HCT116 (cell line): ENCODE data around the gene KIAA0232. TPM values are rescaled to one million over a fixed set of nuclear protein-coding genes. Genes with fewer than 3 reads are reported as not detected.

Experiments
- ATAC-seq: fragments of 200-7000 bp; cut with Tn5 transposase; 2 replicates; pipeline ENCODE4 v1.9.1; 2020; ENCODE audit warnings: mild to moderate bottlenecking, moderate library complexity
- BruUV-seq: library from RNA; stranded (reverse); fragments of 400-500 nt; replicated peaks from 2 replicates; lab custom pipeline; 2021; lab: Mats Ljungman, UMichigan
- CTCF ChIA-PET: fragments of 300-600 bp; sonication (Branson Sonifier 250); formaldehyde crosslinking; loops from one replicate; lab custom pipeline; 2021; ENCODE audit warnings: antibody characterized with exemption; lab: Charles Lee
- POLR2A ChIA-PET: fragments of 300-600, 350-600 bp; sonication (Branson Sonifier 250); formaldehyde crosslinking; loops from one replicate; lab custom pipeline; 2021; ENCODE audit warnings: antibody characterized with exemption; lab: Charles Lee
- RAD21 ChIA-PET, 2 experiments: fragments of 300-600 bp; sonication (Branson Sonifier 250); formaldehyde crosslinking; loops; one replicate each; lab custom pipeline; 2023; ENCODE audit warnings: low total read pairs in 2 of 2; ENCODE audit not compliant: uncharacterized antibody in 2 of 2, unreplicated experiment in 2 of 2, low non-redundant PET in 1 of 2; lab: Charles Lee
- DNase-seq: peaks from one replicate; pipeline ENCODE4 v3.0.0-alpha.2; 2010; ENCODE audit warnings: low read depth, low spot score
- H2AFZ ChIP-seq: fragments of 200-600 bp; shearing (Covaris generic), sonication (generic); 2 replicates; pipeline ENCODE4 v1.6.1; 2017; ENCODE audit warnings: low read depth, mixed run types, mixed read lengths, antibody characterized with exemption, low read length; ENCODE audit not compliant: poor library complexity, severe bottlenecking
- H3K27ac ChIP-seq: 2 replicates; pipeline ENCODE4 v1.5.1; 2012; ENCODE audit warnings: low read depth, low read length
- H3K27me3 ChIP-seq: fragments of 200-600 bp; sonication (generic); 2 replicates; pipeline ENCODE4 v1.6.1; 2016; ENCODE audit warnings: mixed run types, low read length, mixed read lengths; ENCODE audit not compliant: insufficient read depth
- H3K36me3 ChIP-seq, 2 experiments: fragments of 200-500 bp in 1 of 2; fragments of 200-600 bp in 1 of 2; sonication (Bioruptor generic) in 1 of 2; sonication (generic) in 1 of 2; 2 replicates each; pipeline versions ENCODE4 v1.5.1 to v1.6.1; 2014 to 2016; ENCODE audit warnings: low read length in 2 of 2, inconsistent platforms in 1 of 2, mixed read lengths in 1 of 2, mixed run types in 1 of 2; ENCODE audit not compliant: insufficient read depth in 2 of 2, control insufficient read depth in 1 of 2
- H3K4me1 ChIP-seq, 2 experiments: fragments of 200-600 bp in 1 of 2; sonication (generic) in 1 of 2; 2 replicates each; pipeline versions ENCODE4 v1.5.1 to v1.6.1; 2012 to 2017; ENCODE audit warnings: low read length in 2 of 2, inconsistent platforms in 1 of 2, mild to moderate bottlenecking in 1 of 2, mixed read lengths in 1 of 2, mixed run types in 1 of 2, moderate library complexity in 1 of 2; ENCODE audit not compliant: insufficient read depth in 2 of 2, control insufficient read depth in 1 of 2
- H3K4me2 ChIP-seq: fragments of 200-600 bp; sonication (generic); 2 replicates; pipeline ENCODE4 v1.6.1; 2017; ENCODE audit warnings: mixed run types, low read length, mixed read lengths
- H3K4me3 ChIP-seq, 2 experiments: fragments of 200-600 bp in 1 of 2; sonication (generic) in 1 of 2; replicated peaks in 1 of 2; 2 replicates each; pipeline ENCODE4 v1.5.1; 2011 to 2016; ENCODE audit warnings: low read length in 2 of 2, control low read depth in 1 of 2, low read depth in 1 of 2, mild to moderate bottlenecking in 1 of 2, mixed read lengths in 1 of 2, mixed run types in 1 of 2
- H3K79me2 ChIP-seq: fragments of 200-600 bp; sonication (generic); 2 replicates; pipeline ENCODE4 v1.6.1; 2017; ENCODE audit warnings: mild to moderate bottlenecking, mixed run types, low read length, moderate library complexity, mixed read lengths; ENCODE audit not compliant: insufficient read depth
- H3K9ac ChIP-seq: fragments of 200-600 bp; sonication (generic); 2 replicates; pipeline ENCODE4 v1.6.1; 2016; ENCODE audit warnings: low read length, mixed read lengths
- H3K9me2 ChIP-seq: fragments of 200-600 bp; sonication (generic), shearing (Covaris generic); 2 replicates; pipeline ENCODE4 v1.6.1; 2017; ENCODE audit warnings: mixed run types, mild to moderate bottlenecking, moderate library complexity; ENCODE audit not compliant: insufficient read depth
- H3K9me3 ChIP-seq, 2 experiments: fragments of 200-500 bp in 1 of 2; fragments of 200-600 bp in 1 of 2; sonication (Bioruptor generic) in 1 of 2; sonication (generic) in 1 of 2; 2 replicates each; pipeline ENCODE4 v1.6.1; 2014 to 2017; ENCODE audit warnings: low read length in 2 of 2, mixed read lengths in 2 of 2, inconsistent platforms in 1 of 2, low read depth in 1 of 2, mild to moderate bottlenecking in 1 of 2, mixed run types in 1 of 2, moderate library complexity in 1 of 2; ENCODE audit not compliant: control insufficient read depth in 1 of 2, insufficient read depth in 1 of 2
- H4K20me1 ChIP-seq: fragments of 200-600 bp; sonication (generic), shearing (Covaris generic); 2 replicates; pipeline ENCODE4 v1.6.1; 2017; ENCODE audit warnings: mixed run types, mild to moderate bottlenecking, moderate library complexity; ENCODE audit not compliant: insufficient read depth
- CBX3 ChIP-seq: IDR thresholded peaks from 2 replicates; pipeline ENCODE4 v1.6.1; 2012; ENCODE audit warnings: low read depth
- ELF1 ChIP-seq: IDR thresholded peaks from 2 replicates; pipeline ENCODE4 v1.6.1; 2012; ENCODE audit warnings: low read depth, borderline replicate concordance
- EZH2 ChIP-seq: fragments of 200-600 bp; sonication (generic); IDR thresholded peaks from 2 replicates; pipeline ENCODE4 v1.6.1; 2017; ENCODE audit warnings: antibody characterized with exemption, mixed run types
- POLR2AphosphoS5 ChIP-seq: IDR thresholded peaks from 2 replicates; pipeline ENCODE4 v1.6.1; 2011; ENCODE audit warnings: mild to moderate bottlenecking, low read depth, low read length, moderate library complexity
- RAD21 ChIP-seq: IDR thresholded peaks from 2 replicates; pipeline ENCODE4 v1.6.1; 2012; ENCODE audit warnings: low read depth, mild to moderate bottlenecking
- SP1 ChIP-seq: IDR thresholded peaks from 2 replicates; pipeline ENCODE4 v1.6.1; 2012; ENCODE audit warnings: low read depth
- SRF ChIP-seq: IDR thresholded peaks from 2 replicates; pipeline ENCODE4 v1.6.1; 2012; ENCODE audit warnings: low read depth
- TCF7L2 ChIP-seq: IDR thresholded peaks from 2 replicates; pipeline ENCODE4 v1.7.0; 2011; ENCODE audit warnings: borderline replicate concordance, inconsistent platforms; ENCODE audit not compliant: insufficient read depth, insufficient read length; ENCODE audit errors: extremely low read depth
- YY1 ChIP-seq: IDR thresholded peaks from 2 replicates; pipeline ENCODE4 v1.6.1; 2011; ENCODE audit warnings: low read length, low read depth, moderate library complexity, mild to moderate bottlenecking; ENCODE audit not compliant: insufficient replicate concordance; ENCODE audit errors: extremely low read depth
- ZNF274 ChIP-seq: fragments of 200-500 bp; sonication (Bioruptor generic); IDR thresholded peaks from 2 replicates; pipeline ENCODE4 v1.6.1; 2014; ENCODE audit warnings: mild to moderate bottlenecking, low read depth, low read length, inconsistent platforms
- intact Hi-C: fragments of 100-400 bp; cut with micrococcal nuclease; formaldehyde crosslinking; loops from 2 replicates; pipeline ENCODE4 v1.10.0; 2022
- total RNA-seq: library from RNA; stranded (reverse); gene quantifications from one replicate; pipeline ENCODE4 v1.2.1, GENCODE V29; 2021; ENCODE audit not compliant: unreplicated experiment
- TF ChIP-seq, protein P1 (sequence below): IDR thresholded peaks from 2 replicates; pipeline ENCODE4 v1.6.1; 2011; ENCODE audit warnings: mild to moderate bottlenecking, low read length, moderate library complexity; ENCODE audit not compliant: insufficient replicate concordance; ENCODE audit errors: extremely low read depth
- TF ChIP-seq, protein P2 (sequence below), 3 experiments: fragments of 200-600 bp in 1 of 3; sonication (generic) in 1 of 3; IDR thresholded peaks in 2 of 3; conservative IDR thresholded peaks in 1 of 3; 2 replicates each; pipeline ENCODE4 v1.5.1; 2012 to 2017; ENCODE audit warnings: low read depth in 2 of 3, low read length in 2 of 3, antibody characterized with exemption in 1 of 3, borderline replicate concordance in 1 of 3, control low read depth in 1 of 3, mild to moderate bottlenecking in 1 of 3, mixed read lengths in 1 of 3, mixed run types in 1 of 3, moderate library complexity in 1 of 3; ENCODE audit not compliant: insufficient read depth in 1 of 3
- TF ChIP-seq, protein P3 (sequence below): IDR thresholded peaks from 2 replicates; pipeline ENCODE4 v1.6.1; 2012
- TF ChIP-seq, protein P4 (sequence below): IDR thresholded peaks from 2 replicates; pipeline ENCODE4 v1.6.1; 2012; ENCODE audit warnings: low read depth

KIAA0232 gene
- total RNA-seq, 1 experiment from 2014 or later: 18.1 TPM

DNA sequence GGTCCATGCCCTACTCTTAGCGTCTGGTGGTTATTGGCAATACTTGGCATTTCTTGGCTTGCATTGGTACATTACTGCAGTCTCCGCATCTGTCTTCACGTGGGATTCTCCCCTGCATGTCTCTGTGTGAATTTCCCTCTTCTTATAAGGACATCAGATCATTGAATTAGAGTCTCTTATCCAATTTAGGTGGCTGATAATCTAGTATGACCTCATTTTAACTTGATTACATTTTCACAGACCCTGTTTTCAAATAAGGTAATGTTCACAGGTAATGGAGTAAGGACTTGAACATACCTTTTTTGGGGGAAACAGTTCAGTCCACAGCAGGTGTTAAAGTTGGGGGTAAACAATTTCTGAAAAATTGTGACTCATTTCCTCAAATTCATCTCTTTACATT is 16.6 kb downstream of the KIAA0232 start:
- H3K27ac ChIP-seq: no peak overlapping the region
- H3K79me2 ChIP-seq: peaks cover 91% of the 10 kb centered on the region
- H2AFZ ChIP-seq: no peak overlapping the region
- POLR2A ChIA-PET: interaction anchor here (1.0 kb wide), 1 partner anchor 126 kb away, joined by 3 read pairs; a partner anchor contains a TSS
- H3K9ac ChIP-seq: no peak overlapping the region
- no peak overlapping the region for H3K4me2 ChIP-seq
- H3K4me3 ChIP-seq: no peak overlapping the region
- no peaks in the 10 kb centered on the region for H3K9me3 ChIP-seq
- TF ChIP-seq ELF1: no peak
- no peak for TF ChIP-seq RAD21
- TF ChIP-seq, protein P1, sequence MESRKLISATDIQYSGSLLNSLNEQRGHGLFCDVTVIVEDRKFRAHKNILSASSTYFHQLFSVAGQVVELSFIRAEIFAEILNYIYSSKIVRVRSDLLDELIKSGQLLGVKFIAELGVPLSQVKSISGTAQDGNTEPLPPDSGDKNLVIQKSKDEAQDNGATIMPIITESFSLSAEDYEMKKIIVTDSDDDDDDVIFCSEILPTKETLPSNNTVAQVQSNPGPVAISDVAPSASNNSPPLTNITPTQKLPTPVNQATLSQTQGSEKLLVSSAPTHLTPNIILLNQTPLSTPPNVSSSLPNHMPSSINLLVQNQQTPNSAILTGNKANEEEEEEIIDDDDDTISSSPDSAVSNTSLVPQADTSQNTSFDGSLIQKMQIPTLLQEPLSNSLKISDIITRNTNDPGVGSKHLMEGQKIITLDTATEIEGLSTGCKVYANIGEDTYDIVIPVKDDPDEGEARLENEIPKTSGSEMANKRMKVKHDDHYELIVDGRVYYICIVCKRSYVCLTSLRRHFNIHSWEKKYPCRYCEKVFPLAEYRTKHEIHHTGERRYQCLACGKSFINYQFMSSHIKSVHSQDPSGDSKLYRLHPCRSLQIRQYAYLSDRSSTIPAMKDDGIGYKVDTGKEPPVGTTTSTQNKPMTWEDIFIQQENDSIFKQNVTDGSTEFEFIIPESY: no peak
- no peak for TF ChIP-seq SRF
- no peak for TF ChIP-seq EZH2
- TF ChIP-seq POLR2AphosphoS5: no peak
- TF ChIP-seq, protein P2, sequence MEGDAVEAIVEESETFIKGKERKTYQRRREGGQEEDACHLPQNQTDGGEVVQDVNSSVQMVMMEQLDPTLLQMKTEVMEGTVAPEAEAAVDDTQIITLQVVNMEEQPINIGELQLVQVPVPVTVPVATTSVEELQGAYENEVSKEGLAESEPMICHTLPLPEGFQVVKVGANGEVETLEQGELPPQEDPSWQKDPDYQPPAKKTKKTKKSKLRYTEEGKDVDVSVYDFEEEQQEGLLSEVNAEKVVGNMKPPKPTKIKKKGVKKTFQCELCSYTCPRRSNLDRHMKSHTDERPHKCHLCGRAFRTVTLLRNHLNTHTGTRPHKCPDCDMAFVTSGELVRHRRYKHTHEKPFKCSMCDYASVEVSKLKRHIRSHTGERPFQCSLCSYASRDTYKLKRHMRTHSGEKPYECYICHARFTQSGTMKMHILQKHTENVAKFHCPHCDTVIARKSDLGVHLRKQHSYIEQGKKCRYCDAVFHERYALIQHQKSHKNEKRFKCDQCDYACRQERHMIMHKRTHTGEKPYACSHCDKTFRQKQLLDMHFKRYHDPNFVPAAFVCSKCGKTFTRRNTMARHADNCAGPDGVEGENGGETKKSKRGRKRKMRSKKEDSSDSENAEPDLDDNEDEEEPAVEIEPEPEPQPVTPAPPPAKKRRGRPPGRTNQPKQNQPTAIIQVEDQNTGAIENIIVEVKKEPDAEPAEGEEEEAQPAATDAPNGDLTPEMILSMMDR (IDR thresholded peaks at IDR 0.05 in 2 of 3, conservative IDR thresholded peaks at IDR 0.05 in 1 of 3; ENCODE audit: borderline replicate concordance in 1 of 3, insufficient read depth in 1 of 3, low read depth in 2 of 3, low read length in 2 of 3): no peak
- TF ChIP-seq YY1: no peak
- TF ChIP-seq, protein P3, sequence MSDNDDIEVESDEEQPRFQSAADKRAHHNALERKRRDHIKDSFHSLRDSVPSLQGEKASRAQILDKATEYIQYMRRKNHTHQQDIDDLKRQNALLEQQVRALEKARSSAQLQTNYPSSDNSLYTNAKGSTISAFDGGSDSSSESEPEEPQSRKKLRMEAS: no peak
- no peak for TF ChIP-seq SP1
- TF ChIP-seq TCF7L2: no peak
- TF ChIP-seq, protein P4, sequence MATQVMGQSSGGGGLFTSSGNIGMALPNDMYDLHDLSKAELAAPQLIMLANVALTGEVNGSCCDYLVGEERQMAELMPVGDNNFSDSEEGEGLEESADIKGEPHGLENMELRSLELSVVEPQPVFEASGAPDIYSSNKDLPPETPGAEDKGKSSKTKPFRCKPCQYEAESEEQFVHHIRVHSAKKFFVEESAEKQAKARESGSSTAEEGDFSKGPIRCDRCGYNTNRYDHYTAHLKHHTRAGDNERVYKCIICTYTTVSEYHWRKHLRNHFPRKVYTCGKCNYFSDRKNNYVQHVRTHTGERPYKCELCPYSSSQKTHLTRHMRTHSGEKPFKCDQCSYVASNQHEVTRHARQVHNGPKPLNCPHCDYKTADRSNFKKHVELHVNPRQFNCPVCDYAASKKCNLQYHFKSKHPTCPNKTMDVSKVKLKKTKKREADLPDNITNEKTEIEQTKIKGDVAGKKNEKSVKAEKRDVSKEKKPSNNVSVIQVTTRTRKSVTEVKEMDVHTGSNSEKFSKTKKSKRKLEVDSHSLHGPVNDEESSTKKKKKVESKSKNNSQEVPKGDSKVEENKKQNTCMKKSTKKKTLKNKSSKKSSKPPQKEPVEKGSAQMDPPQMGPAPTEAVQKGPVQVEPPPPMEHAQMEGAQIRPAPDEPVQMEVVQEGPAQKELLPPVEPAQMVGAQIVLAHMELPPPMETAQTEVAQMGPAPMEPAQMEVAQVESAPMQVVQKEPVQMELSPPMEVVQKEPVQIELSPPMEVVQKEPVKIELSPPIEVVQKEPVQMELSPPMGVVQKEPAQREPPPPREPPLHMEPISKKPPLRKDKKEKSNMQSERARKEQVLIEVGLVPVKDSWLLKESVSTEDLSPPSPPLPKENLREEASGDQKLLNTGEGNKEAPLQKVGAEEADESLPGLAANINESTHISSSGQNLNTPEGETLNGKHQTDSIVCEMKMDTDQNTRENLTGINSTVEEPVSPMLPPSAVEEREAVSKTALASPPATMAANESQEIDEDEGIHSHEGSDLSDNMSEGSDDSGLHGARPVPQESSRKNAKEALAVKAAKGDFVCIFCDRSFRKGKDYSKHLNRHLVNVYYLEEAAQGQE: no peak
- no peak for TF ChIP-seq ZNF274
- no peak for TF ChIP-seq CBX3
- CTCF ChIA-PET: no interaction called here
- no peaks in the 10 kb centered on the region for H4K20me1 ChIP-seq
- no TSS peak for BruUV-seq
- no peaks in the 10 kb centered on the region for H3K27me3 ChIP-seq
- intact Hi-C loops: no loop called here
- peaks cover 0 to 6% of the 10 kb centered on the region in 2 experiments; a peak in 1 of 4 replicates for H3K36me3 ChIP-seq
- RAD21 ChIA-PET: no interaction called here
- DNase-seq (no peak), ATAC-seq (no peak)
- peaks cover 0 to 6% of the 10 kb centered on the region in 2 experiments; a peak in 1 of 4 replicates for H3K4me1 ChIP-seq
- no peaks in the 10 kb centered on the region for H3K9me2 ChIP-seq
